ENCODE measurements around the gene DYDC2. TPM values are rescaled to one million over a fixed set of nuclear protein-coding genes. Genes with fewer than 3 reads are reported as not detected.

The DYDC2 gene
- total and polyA plus RNA-seq, 2 of the 4 experiments (the other 2 are of a cell fraction), result not detected

GRCh38 chr10:80319725-80320290 lies 36.8 kb upstream of the DYDC2 start:
- no peak overlapping the region for H2AK5ac ChIP-seq (ENCODE audit: low read depth, low read length)
- H3K9ac ChIP-seq (ENCODE audit: low read depth, low read length), result no peak overlapping the region
- H2BK15ac ChIP-seq (ENCODE audit: low read depth, low read length), result no peak overlapping the region
- no peaks in the 10 kb centered on the region for H3K9me3 ChIP-seq (ENCODE audit: control insufficient read depth, insufficient read depth, low read length)
- H4K20me1 ChIP-seq (ENCODE audit: insufficient read depth, low read length), result no peaks in the 10 kb centered on the region
- no peaks in the 10 kb centered on the region for H3K9me1 ChIP-seq (ENCODE audit: insufficient read depth, low read length)
- H3K4ac ChIP-seq (ENCODE audit: low read depth, low read length), result no peak overlapping the region
- H2BK5ac ChIP-seq (ENCODE audit: low read depth, low read length, poor library complexity, severe bottlenecking), result no peak overlapping the region
- H3K27me3 ChIP-seq (ENCODE audit: control insufficient read depth, insufficient read depth, low read length), result no peaks in the 10 kb centered on the region
- no peak for DNase-seq
- H3K4me2 ChIP-seq (ENCODE audit: low read depth, low read length), result no peak overlapping the region
- H2AFZ ChIP-seq (replicated peaks; ENCODE audit: low read length, poor library complexity), result no peak overlapping the region
- in situ Hi-C loops (cut with MboI; ENCODE audit: low sequenced_read_pairs) (no loop called here), intact Hi-C loops (cut with micrococcal nuclease) (no loop called here), dilution Hi-C loops (cut with HindIII; ENCODE audit: low sequenced_read_pairs, unreplicated experiment) (no loop called here)
- POLR2A ChIA-PET (ENCODE audit: unreplicated experiment), result no interaction called here
- no peak overlapping the region for H2AK9ac ChIP-seq (replicated peaks; ENCODE audit: low read depth, low read length, poor library complexity)
- H4K91ac ChIP-seq (ENCODE audit: insufficient read depth, low read depth, low read length), result no peak overlapping the region
- no peak overlapping the region for H2BK120ac ChIP-seq (ENCODE audit: low read depth, low read length)
- no peak overlapping the region for H3K14ac ChIP-seq (replicated peaks; ENCODE audit: low read depth, low read length)
- no peak overlapping the region for H4K5ac ChIP-seq (ENCODE audit: low read depth, low read length)
- H3K23ac ChIP-seq (ENCODE audit: low read depth, low read length), result no peak overlapping the region
- H3K56ac ChIP-seq (ENCODE audit: extremely low read depth, insufficient read depth, low read length), result no peak overlapping the region
- no peak overlapping the region for H3K4me3 ChIP-seq (ENCODE audit: insufficient read depth, low read depth, low read length)
- WGBS, 2 experiments (ENCODE audit: extremely low coverage in 2 of 2, insufficient read length in 1 of 2), result no CpG with 5 or more reads among the region's 2 CpGs
- H4K8ac ChIP-seq (ENCODE audit: low read depth in 2 of 2, low read length in 2 of 2), result no peak overlapping the region
- H3K79me1 ChIP-seq (ENCODE audit: low read depth in 1 of 2, low read length in 2 of 2), result no peaks in the 10 kb centered on the region
- H3K27ac ChIP-seq (ENCODE audit: insufficient read depth, low read length), result no peak overlapping the region
- CTCF ChIA-PET, result no interaction called here
- TF ChIP-seq NFE2L2 (IDR thresholded peaks at IDR 0.05; ENCODE audit: low read depth, low read length) (no peak), SMC3 (IDR thresholded peaks at IDR 0.05; ENCODE audit: low read depth, low read length) (no peak), CHD1 (IDR thresholded peaks at IDR 0.05; ENCODE audit: low read depth, low read length) (no peak), RFX5 (IDR thresholded peaks at IDR 0.05; ENCODE audit: low read depth, low read length) (no peak), MAFK (IDR thresholded peaks at IDR 0.05; ENCODE audit: low read depth, low read length) (no peak), RCOR1 (IDR thresholded peaks at IDR 0.05; ENCODE audit: insufficient replicate concordance, low read length) (no peak), MXI1 (IDR thresholded peaks at IDR 0.05; ENCODE audit: borderline replicate concordance, low read depth, low read length) (no peak), CTCF (conservative IDR thresholded peaks at IDR 0.05; ENCODE audit: low read depth, low read length) (no peak), FOS (IDR thresholded peaks at IDR 0.05; ENCODE audit: low read depth, low read length) (no peak), CEBPB (IDR thresholded peaks at IDR 0.05; ENCODE audit: low read depth, low read length) (no peak), BHLHE40 (IDR thresholded peaks at IDR 0.05; ENCODE audit: low read depth, low read length) (no peak), POLR2A (IDR thresholded peaks at IDR 0.05; ENCODE audit: low read depth, low read length) (no peak), USF2 (IDR thresholded peaks at IDR 0.05; ENCODE audit: low read depth, low read length) (no peak), MAZ (IDR thresholded peaks at IDR 0.05; ENCODE audit: borderline replicate concordance, low read depth, low read length) (no peak), RAD21 (IDR thresholded peaks at IDR 0.05; ENCODE audit: low read length) (no peak), ELK1 (IDR thresholded peaks at IDR 0.05; ENCODE audit: borderline replicate concordance, low read depth, low read length) (no peak)
- no TSS peak for BruUV-seq (replicated peaks)
- H3K36me3 ChIP-seq (ENCODE audit: control insufficient read depth, insufficient read depth, low read length), result no peaks in the 10 kb centered on the region
- no peaks in the 10 kb centered on the region for H3K4me1 ChIP-seq (ENCODE audit: control insufficient read depth, insufficient read depth, low read length)
- no peak for ATAC-seq (ENCODE audit: low read depth)
- no peak overlapping the region for H2BK20ac ChIP-seq (ENCODE audit: low read depth, low read length)
- H3K18ac ChIP-seq (ENCODE audit: low read depth, low read length), result no peak overlapping the region
